GM23338 (cell line): ENCODE results near the gene VLDLR. TPM values are rescaled to one million over a fixed set of nuclear protein-coding genes. Genes with fewer than 3 reads are reported as not detected.

Experiments used
- ATAC-seq: fragments of 200-7000 bp; cut with Tn5 transposase; 3 replicates; pipeline ENCODE4 v1.9.1; 2020
- DNase-seq: peaks from one replicate; pipeline ENCODE4 v3.0.0-alpha.2; 2015; ENCODE audit warnings: low spot score
- H2AFZ ChIP-seq: fragments of 200-600 bp; sonication (generic); 2 replicates; pipeline ENCODE4 v1.8.0; 2016; ENCODE audit warnings: antibody characterized with exemption, mild to moderate bottlenecking, moderate library complexity
- H3F3A ChIP-seq: fragments of 200-600 bp; sonication (generic); replicated peaks from 2 replicates; pipeline ENCODE4 v1.8.0; 2017; ENCODE audit warnings: antibody characterized with exemption, mixed run types, low read depth
- H3K27ac ChIP-seq: fragments of 200-600 bp; sonication (generic); 2 replicates; pipeline ENCODE4 v1.6.1; 2016; ENCODE audit warnings: low read depth
- H3K27me3 ChIP-seq: fragments of 200-600 bp; sonication (generic); 2 replicates; pipeline ENCODE4 v1.8.0; 2016; ENCODE audit warnings: mild to moderate bottlenecking, mixed run types, moderate library complexity; ENCODE audit not compliant: insufficient read depth
- H3K36me3 ChIP-seq: fragments of 200-600 bp; sonication (generic); 2 replicates; pipeline ENCODE4 v1.8.0; 2016; ENCODE audit warnings: mild to moderate bottlenecking; ENCODE audit not compliant: insufficient read depth
- H3K4me1 ChIP-seq: fragments of 200-600 bp; sonication (generic); 2 replicates; pipeline ENCODE4 v1.8.0; 2016; ENCODE audit warnings: mild to moderate bottlenecking, moderate library complexity; ENCODE audit not compliant: insufficient read depth
- H3K4me2 ChIP-seq: fragments of 200-600 bp; sonication (generic); 2 replicates; pipeline ENCODE4 v1.7.1; 2017; ENCODE audit warnings: mixed run types
- H3K4me3 ChIP-seq: fragments of 200-600 bp; sonication (generic); 2 replicates; pipeline ENCODE4 v1.6.1; 2016; ENCODE audit warnings: mixed run types
- H3K79me2 ChIP-seq: fragments of 200-600 bp; sonication (generic); replicated peaks from 2 replicates; pipeline ENCODE4 v1.8.0; 2017; ENCODE audit warnings: mild to moderate bottlenecking; ENCODE audit not compliant: insufficient read depth
- H3K9me2 ChIP-seq: fragments of 200-600 bp; sonication (generic); 2 replicates; pipeline ENCODE4 v1.8.0; 2017; ENCODE audit not compliant: insufficient read depth
- H4K20me1 ChIP-seq: fragments of 200-600 bp; sonication (generic); replicated peaks from 2 replicates; pipeline ENCODE4 v1.8.0; 2017; ENCODE audit warnings: mild to moderate bottlenecking; ENCODE audit not compliant: insufficient read depth
- H3K27ac Mint-ChIP-seq: 2 replicates; pipeline ENCODE4 v1.8.0; 2020; ENCODE audit warnings: inconsistent platforms, mild to moderate bottlenecking, moderate library complexity, mixed read lengths
- H3K27me3 Mint-ChIP-seq: 3 replicates; pipeline ENCODE4 v1.8.0; 2022; ENCODE audit warnings: low read depth, mild to moderate bottlenecking, moderate library complexity, mixed read lengths, inconsistent platforms; ENCODE audit not compliant: insufficient read depth, poor library complexity
- H3K36me3 Mint-ChIP-seq: 3 replicates; pipeline ENCODE4 v1.8.0; 2021; ENCODE audit warnings: low read depth, mild to moderate bottlenecking, inconsistent platforms, moderate library complexity, mixed read lengths
- H3K4me1 Mint-ChIP-seq: 3 replicates; pipeline ENCODE4 v1.8.0; 2020; ENCODE audit warnings: mild to moderate bottlenecking, inconsistent platforms, mixed read lengths
- H3K4me3 Mint-ChIP-seq: 3 replicates; pipeline ENCODE4 v1.8.0; 2021; ENCODE audit warnings: moderate library complexity, mild to moderate bottlenecking, inconsistent platforms, mixed read lengths
- H3K9me3 Mint-ChIP-seq: 3 replicates; pipeline ENCODE4 v1.8.0; 2020; ENCODE audit warnings: moderate library complexity, mild to moderate bottlenecking, inconsistent platforms, mixed read lengths
- CREB1 ChIP-seq: fragments of 250-450 bp; sonication (Bioruptor Pico); IDR thresholded peaks from 2 replicates; pipeline ENCODE4 v1.5.0; 2020; ENCODE audit warnings: low read depth, mild to moderate bottlenecking, moderate library complexity
- ETS1 ChIP-seq: IDR thresholded peaks from 2 replicates; pipeline ENCODE4 v1.6.1; 2016; ENCODE audit warnings: antibody characterized with exemption
- EZH2 ChIP-seq: fragments of 200-600 bp; sonication (generic); IDR thresholded peaks from one replicate; pipeline ENCODE4 v1.8.0; 2017; ENCODE audit warnings: antibody characterized with exemption, mild to moderate bottlenecking, low read depth; ENCODE audit not compliant: unreplicated experiment
- EZH2phosphoT487 ChIP-seq: fragments of 200-600 bp; sonication (generic); IDR thresholded peaks from one replicate; pipeline ENCODE4 v1.8.1; 2018; ENCODE audit warnings: antibody characterized with exemption; ENCODE audit not compliant: unreplicated experiment
- JUNB ChIP-seq: IDR thresholded peaks from one replicate; pipeline ENCODE4 v1.6.1; 2016; ENCODE audit warnings: antibody characterized with exemption; ENCODE audit not compliant: unreplicated experiment
- NANOG ChIP-seq: IDR thresholded peaks from 2 replicates; pipeline ENCODE4 v1.6.1; 2016; ENCODE audit warnings: antibody characterized with exemption, borderline replicate concordance
- POLR2AphosphoS5 ChIP-seq: IDR thresholded peaks from 2 replicates; pipeline ENCODE4 v1.6.1; 2016; ENCODE audit warnings: antibody characterized with exemption, low read depth
- STAT1 ChIP-seq: IDR thresholded peaks from one replicate; pipeline ENCODE4 v1.6.1; 2016; ENCODE audit warnings: antibody characterized with exemption; ENCODE audit not compliant: unreplicated experiment
- ZNF114 ChIP-seq: fragments of 250-450 bp; sonication (Bioruptor Pico); IDR thresholded peaks from 2 replicates; pipeline ENCODE4 v1.5.0; 2020; ENCODE audit warnings: mild to moderate bottlenecking, moderate library complexity
- ZNF331 ChIP-seq: fragments of 250-450 bp; sonication (Bioruptor Pico); IDR thresholded peaks from 2 replicates; pipeline ENCODE4 v1.5.0; 2020; ENCODE audit warnings: low read depth, mild to moderate bottlenecking, moderate library complexity
- ZNF462 ChIP-seq: fragments of 250-450 bp; sonication (Bioruptor Pico); IDR thresholded peaks from 2 replicates; pipeline ENCODE4 v1.5.0; 2020; ENCODE audit warnings: mild to moderate bottlenecking, moderate library complexity
- polyA plus RNA-seq: library from polyadenylated mRNA; unstranded; fragments of >200 nt; fragmentation: Nextera tagmentation; extraction: Ambion mirVana; gene quantifications from 2 replicates; pipeline ENCODE4 v1.2.1, GENCODE V29; 2016
- total RNA-seq: library from RNA; depleted of rRNA; stranded (reverse); fragments of >200 nt; shearing (Covaris generic); gene quantifications from 2 replicates; pipeline ENCODE4 v1.2.3, GENCODE V29; 2014
- TF ChIP-seq, protein P1 (sequence below), 2 experiments: fragments of 200-600 bp in 1 of 2; sonication (generic) in 1 of 2; conservative IDR thresholded peaks; 2 replicates each; pipeline versions ENCODE4 v1.5.1 to v1.6.1; 2016 to 2017; ENCODE audit warnings: antibody characterized with exemption in 2 of 2, low read depth in 2 of 2, mild to moderate bottlenecking in 2 of 2, moderate library complexity in 1 of 2
- TF ChIP-seq, protein P2 (sequence below): IDR thresholded peaks from one replicate; pipeline ENCODE4 v1.6.1; 2018; ENCODE audit warnings: antibody characterized with exemption; ENCODE audit not compliant: unreplicated experiment

Gene VLDLR
- total and polyA plus RNA-seq, 2 experiments from 2014 or later = 14.9 to 49.8 TPM

DNA sequence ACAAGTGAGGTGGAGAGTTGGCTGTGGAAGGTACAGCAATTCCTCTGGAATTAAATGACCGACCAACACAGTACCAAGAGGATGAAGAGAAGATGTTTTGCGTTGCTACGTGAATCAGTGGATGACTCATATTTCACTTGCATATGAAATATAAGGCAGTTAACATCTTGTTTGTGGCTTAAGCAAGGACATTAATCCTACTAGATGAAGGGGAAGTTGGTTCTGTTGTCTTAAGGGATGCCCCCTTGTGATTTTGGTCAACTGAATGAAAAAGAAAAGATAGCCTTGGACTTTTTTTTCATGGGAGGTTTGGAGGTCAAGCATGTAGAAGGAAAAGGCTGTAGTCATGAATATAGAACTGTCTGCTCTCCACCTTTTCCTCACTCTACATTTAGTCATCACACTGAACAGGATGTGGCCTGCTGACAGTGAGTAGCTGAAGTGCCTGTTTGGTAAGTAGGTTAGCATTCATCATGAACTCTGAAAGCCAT is 33.9 kb downstream of the VLDLR start:
- H3K36me3 Mint-ChIP-seq = peaks cover 52% of the 10 kb centered on the region
- DNase-seq = no peak
- TF ChIP-seq EZH2phosphoT487 (no peak), STAT1 (no peak), JUNB (no peak), POLR2AphosphoS5 (no peak), ZNF114 (CRISPR knock-in tag) (no peak), CREB1 (no peak), ZNF462 (no peak), ZNF331 (no peak), ETS1 (no peak), NANOG (no peak), EZH2 (no peak)
- TF ChIP-seq, protein P1, sequence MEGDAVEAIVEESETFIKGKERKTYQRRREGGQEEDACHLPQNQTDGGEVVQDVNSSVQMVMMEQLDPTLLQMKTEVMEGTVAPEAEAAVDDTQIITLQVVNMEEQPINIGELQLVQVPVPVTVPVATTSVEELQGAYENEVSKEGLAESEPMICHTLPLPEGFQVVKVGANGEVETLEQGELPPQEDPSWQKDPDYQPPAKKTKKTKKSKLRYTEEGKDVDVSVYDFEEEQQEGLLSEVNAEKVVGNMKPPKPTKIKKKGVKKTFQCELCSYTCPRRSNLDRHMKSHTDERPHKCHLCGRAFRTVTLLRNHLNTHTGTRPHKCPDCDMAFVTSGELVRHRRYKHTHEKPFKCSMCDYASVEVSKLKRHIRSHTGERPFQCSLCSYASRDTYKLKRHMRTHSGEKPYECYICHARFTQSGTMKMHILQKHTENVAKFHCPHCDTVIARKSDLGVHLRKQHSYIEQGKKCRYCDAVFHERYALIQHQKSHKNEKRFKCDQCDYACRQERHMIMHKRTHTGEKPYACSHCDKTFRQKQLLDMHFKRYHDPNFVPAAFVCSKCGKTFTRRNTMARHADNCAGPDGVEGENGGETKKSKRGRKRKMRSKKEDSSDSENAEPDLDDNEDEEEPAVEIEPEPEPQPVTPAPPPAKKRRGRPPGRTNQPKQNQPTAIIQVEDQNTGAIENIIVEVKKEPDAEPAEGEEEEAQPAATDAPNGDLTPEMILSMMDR (conservative IDR thresholded peaks at IDR 0.05; ENCODE audit: low read depth in 2 of 2) = no peak
- TF ChIP-seq, protein P2, sequence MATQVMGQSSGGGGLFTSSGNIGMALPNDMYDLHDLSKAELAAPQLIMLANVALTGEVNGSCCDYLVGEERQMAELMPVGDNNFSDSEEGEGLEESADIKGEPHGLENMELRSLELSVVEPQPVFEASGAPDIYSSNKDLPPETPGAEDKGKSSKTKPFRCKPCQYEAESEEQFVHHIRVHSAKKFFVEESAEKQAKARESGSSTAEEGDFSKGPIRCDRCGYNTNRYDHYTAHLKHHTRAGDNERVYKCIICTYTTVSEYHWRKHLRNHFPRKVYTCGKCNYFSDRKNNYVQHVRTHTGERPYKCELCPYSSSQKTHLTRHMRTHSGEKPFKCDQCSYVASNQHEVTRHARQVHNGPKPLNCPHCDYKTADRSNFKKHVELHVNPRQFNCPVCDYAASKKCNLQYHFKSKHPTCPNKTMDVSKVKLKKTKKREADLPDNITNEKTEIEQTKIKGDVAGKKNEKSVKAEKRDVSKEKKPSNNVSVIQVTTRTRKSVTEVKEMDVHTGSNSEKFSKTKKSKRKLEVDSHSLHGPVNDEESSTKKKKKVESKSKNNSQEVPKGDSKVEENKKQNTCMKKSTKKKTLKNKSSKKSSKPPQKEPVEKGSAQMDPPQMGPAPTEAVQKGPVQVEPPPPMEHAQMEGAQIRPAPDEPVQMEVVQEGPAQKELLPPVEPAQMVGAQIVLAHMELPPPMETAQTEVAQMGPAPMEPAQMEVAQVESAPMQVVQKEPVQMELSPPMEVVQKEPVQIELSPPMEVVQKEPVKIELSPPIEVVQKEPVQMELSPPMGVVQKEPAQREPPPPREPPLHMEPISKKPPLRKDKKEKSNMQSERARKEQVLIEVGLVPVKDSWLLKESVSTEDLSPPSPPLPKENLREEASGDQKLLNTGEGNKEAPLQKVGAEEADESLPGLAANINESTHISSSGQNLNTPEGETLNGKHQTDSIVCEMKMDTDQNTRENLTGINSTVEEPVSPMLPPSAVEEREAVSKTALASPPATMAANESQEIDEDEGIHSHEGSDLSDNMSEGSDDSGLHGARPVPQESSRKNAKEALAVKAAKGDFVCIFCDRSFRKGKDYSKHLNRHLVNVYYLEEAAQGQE = no peak

More for the DNA sequence above, 33.9 kb downstream of the VLDLR start:
- peaks cover 6% of the 10 kb centered on the region; the same call in 2 of the 3 replicates for H3K4me1 Mint-ChIP-seq
- no peak overlapping the region for H3K4me3 Mint-ChIP-seq
- no peaks in the 10 kb centered on the region for H3K27me3 Mint-ChIP-seq
- Histone ChIP-seq H4K20me1 (no peaks in the 10 kb centered on the region; the same call in 1 of the 2 replicates), H3K9me2 (no peaks in the 10 kb centered on the region), H3K4me3 (no peak overlapping the region), H3K27me3 (no peaks in the 10 kb centered on the region), H2AFZ (no peak overlapping the region), H3K36me3 (peaks cover 49% of the 10 kb centered on the region), H3K4me2 (no peak overlapping the region), H3F3A (peaks cover 8% of the 10 kb centered on the region; the same call in 1 of the 2 replicates), H3K4me1 (no peaks in the 10 kb centered on the region), H3K27ac (no peak overlapping the region), H3K79me2 (no peaks in the 10 kb centered on the region)
- H3K27ac Mint-ChIP-seq = no peak overlapping the region; the same call in 1 of the 2 replicates
- ATAC-seq = no peak
- no peaks in the 10 kb centered on the region for H3K9me3 Mint-ChIP-seq
